Activated T-cell treated with anti-CD3 and anti-CD28 coated beads, Interleukin-2, amount 50 U/mL, for 72 hours (primary cell): ENCODE results near the gene MMS22L. TPM values are rescaled to one million over a fixed set of nuclear protein-coding genes. Genes with fewer than 3 reads are reported as not detected.

Source experiments
- ATAC-seq, 2 donors: fragments of 150-1000 bp; cut with Tn5 transposase; replicated peaks in 1 of 2; 2 replicates each; pipeline ENCODE4 v1.10.0; 2021; ENCODE audit warnings: moderate library complexity in 2 of 2, mild to moderate bottlenecking in 1 of 2
- DNase-seq, 2 donors: peaks; one replicate each; pipeline ENCODE4 v3.0.0; 2021 to 2022; ENCODE audit warnings: mixed read lengths in 1 of 2
- H3K27ac Mint-ChIP-seq: one replicate; pipeline ENCODE4 v1.8.0; 2022; ENCODE audit warnings: mild to moderate bottlenecking, moderate library complexity, mixed read lengths
- H3K27me3 Mint-ChIP-seq: one replicate; pipeline ENCODE4 v1.8.0; 2022; ENCODE audit warnings: low read depth, mixed read lengths
- H3K36me3 Mint-ChIP-seq, 2 donors: one replicate each; pipeline ENCODE4 v1.8.0; 2022; ENCODE audit warnings: mixed read lengths in 2 of 2, mild to moderate bottlenecking in 1 of 2; ENCODE audit not compliant: insufficient read depth in 2 of 2
- H3K4me1 Mint-ChIP-seq: one replicate; pipeline ENCODE4 v1.8.0; 2022; ENCODE audit warnings: low read depth, mixed read lengths
- H3K4me3 Mint-ChIP-seq, 2 donors: one replicate each; pipeline ENCODE4 v1.8.0; 2022; ENCODE audit warnings: mild to moderate bottlenecking in 2 of 2, mixed read lengths in 2 of 2, moderate library complexity in 2 of 2
- H3K9me3 Mint-ChIP-seq, 2 donors: one replicate each; pipeline ENCODE4 v1.8.0; 2022; ENCODE audit warnings: mixed read lengths in 2 of 2
- total RNA-seq, 2 donors: library from RNA; stranded (reverse); gene quantifications; one replicate each; pipeline ENCODE4 v1.2.3, GENCODE V29; 2022

The MMS22L gene
- total RNA-seq, 2 donors from 2014 or later: 47.3 to 59.1 TPM

- Mint-ChIP-seq H3K4me3 (no peak overlapping the region), H3K36me3 (no peaks in the 10 kb centered on the region), H3K4me1 (no peaks in the 10 kb centered on the region), H3K27ac (no peak overlapping the region), H3K27me3 (no peaks in the 10 kb centered on the region), H3K9me3 (peaks cover 0 to 3% of the 10 kb centered on the region in 2 donors)
- ATAC-seq (no peak), DNase-seq (no peak)
These were observed 162.5 kb downstream of the MMS22L start for GRCh38 chr6:97120511-97120910.

GRCh38 chr6:97114645-97115044 is 168.4 kb downstream of the MMS22L start:
- peaks cover 0 to 2% of the 10 kb centered on the region in 2 donors for H3K36me3 Mint-ChIP-seq
- no peak for ATAC-seq
- no peak overlapping the region for H3K27ac Mint-ChIP-seq
- DNase-seq: no peak
- no peaks in the 10 kb centered on the region for H3K9me3 Mint-ChIP-seq
- no peak overlapping the region for H3K4me3 Mint-ChIP-seq
- no peaks in the 10 kb centered on the region for H3K27me3 Mint-ChIP-seq
- peaks cover 24% of the 10 kb centered on the region for H3K4me1 Mint-ChIP-seq

GRCh38 chr6:97113170-97113569 is 169.8 kb downstream of the MMS22L start:
- Mint-ChIP-seq H3K9me3 (no peaks in the 10 kb centered on the region), H3K4me1 (peaks cover 24% of the 10 kb centered on the region), H3K27ac (peak overlapping the region; percentile 63), H3K36me3 (peaks cover 0 to 2% of the 10 kb centered on the region in 2 donors), H3K27me3 (no peaks in the 10 kb centered on the region), H3K4me3 (peak overlapping the region in 1 of 2 donors; percentile 15)
- peak; percentile 29 to 46 for DNase-seq
- peak; percentile 99 to 100 for ATAC-seq

GRCh38 chr6:97111243-97111642 is 171.8 kb downstream of the MMS22L start:
- Mint-ChIP-seq H3K27me3 (no peaks in the 10 kb centered on the region), H3K27ac (no peak overlapping the region), H3K4me1 (peaks cover 24% of the 10 kb centered on the region), H3K4me3 (no peak overlapping the region), H3K36me3 (peaks cover 0 to 2% of the 10 kb centered on the region in 2 donors), H3K9me3 (no peaks in the 10 kb centered on the region)
- no peak for ATAC-seq
- DNase-seq: no peak

- Mint-ChIP-seq H3K36me3 (peaks cover 0 to 2% of the 10 kb centered on the region in 2 donors), H3K4me3 (peak overlapping the region; percentile 21 to 26), H3K9me3 (no peaks in the 10 kb centered on the region), H3K27me3 (no peaks in the 10 kb centered on the region), H3K27ac (no peak overlapping the region), H3K4me1 (peaks cover 24% of the 10 kb centered on the region)
- DNase-seq (no peak), ATAC-seq (no peak)
These were observed 172.4 kb downstream of the MMS22L start for GRCh38 chr6:97110626-97111025.

GRCh38 chr6:97110149-97110548 is 172.9 kb downstream of the MMS22L start:
- H3K9me3 Mint-ChIP-seq: no peaks in the 10 kb centered on the region
- no peak for ATAC-seq
- DNase-seq: no peak
- H3K4me1 Mint-ChIP-seq: peaks cover 24% of the 10 kb centered on the region
- no peaks in the 10 kb centered on the region for H3K27me3 Mint-ChIP-seq
- no peak overlapping the region for H3K27ac Mint-ChIP-seq
- peak overlapping the region; percentile 21 to 26 for H3K4me3 Mint-ChIP-seq
- peaks cover 0 to 2% of the 10 kb centered on the region in 2 donors for H3K36me3 Mint-ChIP-seq

- ATAC-seq: no peak
- no peaks in the 10 kb centered on the region for H3K27me3 Mint-ChIP-seq
- no peaks in the 10 kb centered on the region for H3K9me3 Mint-ChIP-seq
- no peak for DNase-seq
- H3K36me3 Mint-ChIP-seq: peaks cover 0 to 2% of the 10 kb centered on the region in 2 donors
- no peak overlapping the region for H3K4me3 Mint-ChIP-seq
- peaks cover 24% of the 10 kb centered on the region for H3K4me1 Mint-ChIP-seq
- H3K27ac Mint-ChIP-seq: no peak overlapping the region
These were observed 173.6 kb downstream of the MMS22L start for GRCh38 chr6:97109444-97109843.

- H3K27ac Mint-ChIP-seq: no peak overlapping the region
- no peaks in the 10 kb centered on the region for H3K27me3 Mint-ChIP-seq
- no peaks in the 10 kb centered on the region for H3K4me1 Mint-ChIP-seq
- H3K9me3 Mint-ChIP-seq: no peaks in the 10 kb centered on the region
- DNase-seq (peak in 1 of 2 donors; percentile 5), ATAC-seq (peak; percentile 76 to 86)
- no peaks in the 10 kb centered on the region for H3K36me3 Mint-ChIP-seq
- no peak overlapping the region for H3K4me3 Mint-ChIP-seq
These were observed 180.7 kb downstream of the MMS22L start for GRCh38 chr6:97102145-97102790.

- no peaks in the 10 kb centered on the region for H3K27me3 Mint-ChIP-seq
- no peak overlapping the region for H3K27ac Mint-ChIP-seq
- ATAC-seq (no peak), DNase-seq (no peak)
- no peak overlapping the region for H3K4me3 Mint-ChIP-seq
- no peaks in the 10 kb centered on the region for H3K9me3 Mint-ChIP-seq
- no peaks in the 10 kb centered on the region for H3K4me1 Mint-ChIP-seq
- H3K36me3 Mint-ChIP-seq: no peaks in the 10 kb centered on the region
These were observed 182.3 kb downstream of the MMS22L start for GRCh38 chr6:97100696-97101095.

GRCh38 chr6:97097068-97098047 is 185.7 kb downstream of the MMS22L start:
- DNase-seq: no peak
- ATAC-seq: no peak
- H3K4me1 Mint-ChIP-seq: no peaks in the 10 kb centered on the region
- H3K27ac Mint-ChIP-seq: peak overlapping the region; percentile 40
- no peaks in the 10 kb centered on the region for H3K27me3 Mint-ChIP-seq
- H3K4me3 Mint-ChIP-seq: peak overlapping the region in 1 of 2 donors; percentile 60
- no peaks in the 10 kb centered on the region for H3K9me3 Mint-ChIP-seq
- no peaks in the 10 kb centered on the region for H3K36me3 Mint-ChIP-seq

GRCh38 chr6:97095311-97095850 is 187.6 kb downstream of the MMS22L start:
- H3K9me3 Mint-ChIP-seq: no peaks in the 10 kb centered on the region
- H3K4me3 Mint-ChIP-seq: no peak overlapping the region
- no peak overlapping the region for H3K27ac Mint-ChIP-seq
- H3K4me1 Mint-ChIP-seq: no peaks in the 10 kb centered on the region
- ATAC-seq (no peak), DNase-seq (no peak)
- no peaks in the 10 kb centered on the region for H3K27me3 Mint-ChIP-seq
- H3K36me3 Mint-ChIP-seq: no peaks in the 10 kb centered on the region

- no peak overlapping the region for H3K27ac Mint-ChIP-seq
- H3K9me3 Mint-ChIP-seq: no peaks in the 10 kb centered on the region
- ATAC-seq (no peak), DNase-seq (no peak)
- H3K36me3 Mint-ChIP-seq: no peaks in the 10 kb centered on the region
- no peaks in the 10 kb centered on the region for H3K27me3 Mint-ChIP-seq
- H3K4me3 Mint-ChIP-seq: no peak overlapping the region
- H3K4me1 Mint-ChIP-seq: no peaks in the 10 kb centered on the region
These were observed 188.6 kb downstream of the MMS22L start for GRCh38 chr6:97094376-97094775.

- ATAC-seq (no peak), DNase-seq (no peak)
- no peaks in the 10 kb centered on the region for H3K4me1 Mint-ChIP-seq
- no peak overlapping the region for H3K27ac Mint-ChIP-seq
- H3K4me3 Mint-ChIP-seq: no peak overlapping the region
- no peaks in the 10 kb centered on the region for H3K27me3 Mint-ChIP-seq
- no peaks in the 10 kb centered on the region for H3K36me3 Mint-ChIP-seq
- H3K9me3 Mint-ChIP-seq: no peaks in the 10 kb centered on the region
These were observed 190.2 kb downstream of the MMS22L start for GRCh38 chr6:97092673-97093305.
